K562 (cell line): ENCODE measurements around the gene HPS3.

Source experiments
- CBFB ChIP-seq: sonication (generic); formaldehyde crosslinking; IDR thresholded peaks from 2 replicates; pipeline ENCODE4 v1.4.0; 2020; ENCODE audit warnings: mild to moderate bottlenecking, missing genetic modification reagents
- CTCF ChIP-seq, 3 experiments: IDR thresholded peaks in 2 of 3; conservative IDR thresholded peaks in 1 of 3; 2 replicates each; pipeline ENCODE4 v1.5.1; 2011 to 2012; ENCODE audit warnings: low read length in 3 of 3, mild to moderate bottlenecking in 3 of 3, control low read depth in 2 of 3, improper control_type of control experiment in 1 of 3, inconsistent platforms in 1 of 3, low read depth in 1 of 3, mixed read lengths in 1 of 3, moderate library complexity in 1 of 3; ENCODE audit not compliant: insufficient read depth in 2 of 3
- DLX4 ChIP-seq: fragments of 250-450 bp; sonication (Bioruptor Pico); IDR thresholded peaks from 2 replicates; pipeline ENCODE4 v1.6.1; 2021; ENCODE audit warnings: mild to moderate bottlenecking
- EGR1 ChIP-seq: fragments of 450-650 bp; conservative IDR thresholded peaks from 2 replicates; pipeline ENCODE4 v1.6.1; 2017; ENCODE audit warnings: mild to moderate bottlenecking
- ELF1 ChIP-seq: fragments of 200-800 bp; sonication (Bioruptor generic); IDR thresholded peaks from 2 replicates; pipeline ENCODE4 v1.6.1; 2016; ENCODE audit warnings: missing genetic modification characterization, missing compliant biosample characterization
- HDAC3 ChIP-seq: fragments of 450-650 bp; IDR thresholded peaks from 2 replicates; pipeline ENCODE4 v1.6.1; 2018; ENCODE audit warnings: borderline replicate concordance, mild to moderate bottlenecking, moderate library complexity; ENCODE audit not compliant: partially characterized antibody
- JUN ChIP-seq, 2 experiments: sonication (generic) in 1 of 2; formaldehyde crosslinking in 1 of 2; IDR thresholded peaks; 2 replicates each; pipeline versions ENCODE4 v1.6.1 to v1.8.0; 2012 to 2022; ENCODE audit warnings: borderline replicate concordance in 2 of 2, mild to moderate bottlenecking in 2 of 2, improper control_type of control experiment in 1 of 2, low read depth in 1 of 2, low read length in 1 of 2, missing genetic modification reagents in 1 of 2
- POU5F1 ChIP-seq: fragments of 150-350 bp; IDR thresholded peaks from 2 replicates; pipeline ENCODE4 v1.6.1; 2014; ENCODE audit warnings: borderline replicate concordance, low read length, low read depth, mild to moderate bottlenecking; ENCODE audit not compliant: partially characterized antibody
- PPARD ChIP-seq: fragments of 250-450 bp; sonication (Bioruptor Pico); IDR thresholded peaks from 2 replicates; pipeline ENCODE4 v1.8.0; 2022; ENCODE audit warnings: inconsistent platforms, mild to moderate bottlenecking, moderate library complexity
- SP2 ChIP-seq: IDR thresholded peaks from 2 replicates; pipeline ENCODE4 v1.6.1; 2011; ENCODE audit warnings: mild to moderate bottlenecking, low read depth, low read length, moderate library complexity; ENCODE audit not compliant: poor library complexity, severe bottlenecking; ENCODE audit errors: extremely low read depth
- TCF7L2 ChIP-seq: fragments of 150-350 bp; IDR thresholded peaks from 2 replicates; pipeline ENCODE4 v1.6.1; 2016; ENCODE audit warnings: low read depth, mild to moderate bottlenecking, low read length, moderate library complexity
- U2AF2 ChIP-seq: fragments of 200-400 bp; formaldehyde crosslinking; optimal IDR thresholded peaks from 2 replicates; pipeline ENCODE3; 2017; ENCODE audit warnings: low read depth, mild to moderate bottlenecking, low read length
- USF1 ChIP-seq: sonication (generic); formaldehyde crosslinking; IDR thresholded peaks from 2 replicates; pipeline ENCODE4 v1.9.0; 2022; ENCODE audit warnings: mild to moderate bottlenecking, missing genetic modification reagents
- ZNF780A ChIP-seq: fragments of 250-450 bp; sonication (Bioruptor Pico); IDR thresholded peaks from 2 replicates; pipeline ENCODE4 v1.5.0; 2021; ENCODE audit warnings: mild to moderate bottlenecking

GRCh38 chr3:149087208-149087607 lies 42.2 kb upstream of the HPS3 start:
- TF ChIP-seq U2AF2 (no peak), PPARD (no peak), ZNF780A (CRISPR knock-in tag) (no peak), JUN (IDR thresholded peaks at IDR 0.05; ENCODE audit: borderline replicate concordance, low read depth, low read length) (no peak), JUN (CRISPR knock-in tag; IDR thresholded peaks at IDR 0.05; ENCODE audit: borderline replicate concordance) (no peak), DLX4 (no peak), ELF1 (no peak), CTCF (IDR thresholded peaks at IDR 0.05 in 2 of 3, conservative IDR thresholded peaks at IDR 0.05 in 1 of 3; ENCODE audit: insufficient read depth in 2 of 3, low read depth in 1 of 3, low read length in 3 of 3) (no peak), CBFB (CRISPR knock-in tag) (no peak), SP2 (no peak), USF1 (CRISPR knock-in tag) (no peak), EGR1 (no peak), TCF7L2 (no peak), HDAC3 (no peak), POU5F1 (no peak)
